Ascending aorta (tissue), 2 donors: ENCODE data around the gene EAF2. TPM values are rescaled to one million over a fixed set of nuclear protein-coding genes. Genes with fewer than 3 reads are reported as not detected.

Experiments used
- DNase-seq, 2 donors: peaks; one replicate each; pipeline ENCODE4 v3.0.0-alpha.2; 2019; ENCODE audit warnings: low spot score in 2 of 2
- H3K27ac ChIP-seq, 2 donors: fragments of 200-600 bp; sonication (generic); one replicate each; pipeline ENCODE4 v1.5.1; 2016 to 2017; ENCODE audit warnings: mild to moderate bottlenecking in 1 of 2
- H3K27me3 ChIP-seq: fragments of 200-600 bp; sonication (generic); one replicate; pipeline ENCODE4 v1.5.1; 2017
- H3K36me3 ChIP-seq, 2 donors: fragments of 200-600 bp; sonication (generic); one replicate each; pipeline ENCODE4 v1.5.1; 2016
- H3K4me1 ChIP-seq, 2 donors: fragments of 200-600 bp; sonication (generic); one replicate each; pipeline ENCODE4 v1.5.1; 2016 to 2017; ENCODE audit warnings: mild to moderate bottlenecking in 1 of 2
- H3K4me3 ChIP-seq, 2 donors: fragments of 200-600 bp; sonication (generic); one replicate each; pipeline ENCODE4 v1.5.1; 2016 to 2017; ENCODE audit warnings: mild to moderate bottlenecking in 1 of 2
- H3K9me3 ChIP-seq, 2 donors: fragments of 200-600 bp; sonication (generic); one replicate each; pipeline ENCODE4 v1.5.1; 2016
- intact Hi-C: fragments of 100-400 bp; cut with DNase I; formaldehyde crosslinking; loops from one replicate; pipeline ENCODE4 v1.15.1; 2023
- total RNA-seq: library from RNA; depleted of rRNA; stranded (reverse); fragments of >200 nt; gene quantifications from one replicate; pipeline ENCODE4 v1.1.0, GENCODE V29; 2016
- TF ChIP-seq, protein P1 (sequence below), 3 experiments: fragments of 200-600 bp in 2 of 3; fragments of 450-650 bp in 1 of 3; sonication (generic) in 2 of 3; IDR thresholded peaks; one replicate each; pipeline ENCODE4 v1.5.1; 2016 to 2019; ENCODE audit warnings: antibody characterized with exemption in 3 of 3, mild to moderate bottlenecking in 1 of 3, moderate library complexity in 1 of 3

EAF2 gene
- total RNA-seq, 1 donor from 2014 or later: 2.4 TPM

DNA sequence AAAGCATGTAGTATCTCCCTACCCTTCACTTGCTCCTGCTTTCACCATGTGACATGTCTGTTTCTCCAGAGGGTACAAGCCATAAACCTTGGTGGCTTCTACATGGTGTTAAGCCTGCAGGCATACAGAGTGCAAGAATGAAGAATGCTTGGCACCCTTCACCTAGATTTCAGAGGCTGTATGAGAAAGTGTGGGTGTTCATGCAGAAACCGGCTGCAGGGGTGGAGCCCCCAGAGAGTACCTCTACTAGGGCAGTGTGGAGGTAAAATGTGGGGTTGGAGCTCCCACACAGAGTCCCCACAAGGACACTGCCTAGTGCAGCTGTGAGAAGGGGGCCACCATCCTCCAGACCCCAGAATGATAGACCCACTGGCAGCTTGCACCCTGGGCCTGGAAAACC, 91.4 kb downstream of the EAF2 start:
- Histone ChIP-seq H3K4me1 (no peaks in the 10 kb centered on the region), H3K4me3 (no peak overlapping the region), H3K27me3 (no peaks in the 10 kb centered on the region), H3K9me3 (no peaks in the 10 kb centered on the region), H3K36me3 (peaks cover 0 to 5% of the 10 kb centered on the region in 2 donors), H3K27ac (no peak overlapping the region)
- intact Hi-C loops: no loop called here
- TF ChIP-seq, protein P1, sequence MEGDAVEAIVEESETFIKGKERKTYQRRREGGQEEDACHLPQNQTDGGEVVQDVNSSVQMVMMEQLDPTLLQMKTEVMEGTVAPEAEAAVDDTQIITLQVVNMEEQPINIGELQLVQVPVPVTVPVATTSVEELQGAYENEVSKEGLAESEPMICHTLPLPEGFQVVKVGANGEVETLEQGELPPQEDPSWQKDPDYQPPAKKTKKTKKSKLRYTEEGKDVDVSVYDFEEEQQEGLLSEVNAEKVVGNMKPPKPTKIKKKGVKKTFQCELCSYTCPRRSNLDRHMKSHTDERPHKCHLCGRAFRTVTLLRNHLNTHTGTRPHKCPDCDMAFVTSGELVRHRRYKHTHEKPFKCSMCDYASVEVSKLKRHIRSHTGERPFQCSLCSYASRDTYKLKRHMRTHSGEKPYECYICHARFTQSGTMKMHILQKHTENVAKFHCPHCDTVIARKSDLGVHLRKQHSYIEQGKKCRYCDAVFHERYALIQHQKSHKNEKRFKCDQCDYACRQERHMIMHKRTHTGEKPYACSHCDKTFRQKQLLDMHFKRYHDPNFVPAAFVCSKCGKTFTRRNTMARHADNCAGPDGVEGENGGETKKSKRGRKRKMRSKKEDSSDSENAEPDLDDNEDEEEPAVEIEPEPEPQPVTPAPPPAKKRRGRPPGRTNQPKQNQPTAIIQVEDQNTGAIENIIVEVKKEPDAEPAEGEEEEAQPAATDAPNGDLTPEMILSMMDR (IDR thresholded peaks at IDR 0.05): no peak
- DNase-seq: no peak

Other genes starting within 250 kb of the EAF2 start
- not detected for gene FBXO40, start 241.8 kb upstream of the EAF2 start, total RNA-seq
- gene HCLS1, start 174.3 kb upstream of the EAF2 start, total RNA-seq: 19.8 TPM
- 87.9 TPM for gene GOLGB1, start 85.5 kb upstream of the EAF2 start, total RNA-seq
- 2.9 TPM for gene IQCB1, start 149 bp upstream of the EAF2 start, total RNA-seq
- not detected for gene SLC15A2, start 59.2 kb downstream of the EAF2 start, total RNA-seq
- gene ILDR1, start 187.0 kb downstream of the EAF2 start, total RNA-seq: not detected
- gene CD86, start 220.2 kb downstream of the EAF2 start, total RNA-seq: not detected